MG63 (cell line): ENCODE results near the gene STOX1. TPM values are rescaled to one million over a fixed set of nuclear protein-coding genes. Genes with fewer than 3 reads are reported as not detected.
"Not testable (repeated sequence)": the region's sequence is repeated elsewhere in the genome, so short reads cannot be mapped to it uniquely, and the experiment has no call there.

Experiments
- DNase-seq: peaks from one replicate; pipeline ENCODE4 v3.0.0-alpha.2; 2020
- H3K27me3 ChIP-seq: fragments of 250-450 bp; sonication (Bioruptor Pico); 2 replicates; pipeline ENCODE4 v1.5.1; 2020; ENCODE audit warnings: mild to moderate bottlenecking, moderate library complexity
- H3K36me3 ChIP-seq: fragments of 250-450 bp; sonication (Bioruptor Pico); 2 replicates; pipeline ENCODE4 v1.5.1; 2020; ENCODE audit warnings: mild to moderate bottlenecking, moderate library complexity
- H3K4me3 ChIP-seq: fragments of 250-450 bp; sonication (Bioruptor Pico); 2 replicates; pipeline ENCODE4 v1.5.1; 2020; ENCODE audit warnings: mild to moderate bottlenecking, moderate library complexity
- H3K9me3 ChIP-seq: fragments of 250-450 bp; sonication (Bioruptor Pico); 2 replicates; pipeline ENCODE4 v1.5.1; 2020; ENCODE audit warnings: mild to moderate bottlenecking, moderate library complexity
- total RNA-seq: library from RNA; depleted of rRNA; stranded (reverse); fragments of >200 nt; shearing (Covaris generic); gene quantifications from 2 replicates; pipeline ENCODE4 v1.2.3, GENCODE V29; 2014; ENCODE audit warnings: low replicate concordance; rRNA removed

STOX1 gene
- total RNA-seq, 1 experiment from 2014 or later = not detected

DNA sequence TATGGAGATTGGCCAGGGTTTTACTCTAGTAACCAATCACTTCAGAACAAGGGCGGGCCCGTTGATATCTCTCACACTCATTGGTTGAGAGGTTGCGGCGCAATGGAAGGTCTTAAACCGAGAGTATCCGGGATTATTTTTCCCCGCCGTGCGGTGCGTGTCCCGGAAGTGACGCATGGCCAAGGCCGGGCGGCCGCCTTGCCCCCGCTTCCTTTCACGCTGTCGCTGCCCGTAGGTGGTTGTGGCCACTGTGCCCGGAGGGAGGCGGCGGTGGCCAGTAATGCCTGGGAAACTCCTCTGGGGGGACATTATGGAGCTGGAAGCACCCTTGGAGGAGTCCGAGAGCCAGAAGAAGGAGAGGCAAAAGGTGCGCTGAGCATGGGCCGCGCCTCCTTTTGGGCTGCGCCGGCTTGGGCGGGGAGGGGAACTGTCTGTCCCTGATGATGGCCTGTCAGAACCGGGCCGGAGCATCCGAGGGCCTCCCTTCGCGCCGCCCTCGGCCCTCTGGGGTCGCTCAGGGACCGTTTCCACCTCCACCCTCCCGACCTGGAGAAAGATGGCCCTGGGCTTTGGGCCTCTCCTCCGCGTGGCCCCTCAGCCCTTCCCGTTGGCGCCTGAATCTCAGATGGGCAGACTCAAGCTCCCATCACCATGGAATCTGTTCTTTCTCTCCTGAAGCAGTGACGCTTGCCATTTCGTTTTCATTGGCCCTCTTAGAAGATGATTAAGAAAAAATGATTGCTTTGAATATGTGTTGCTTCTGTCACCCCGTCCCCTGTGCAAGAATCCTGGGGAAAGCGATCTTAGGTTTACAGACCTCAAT, 74.0 kb downstream of the STOX1 start, which contains the start of gene DDX50:
TSS of gene DDX50 (plus strand) at position 211 of the 823 bp plus-strand sequence. CDS start at position 281, 70 bp downstream.
- no peaks in the 10 kb centered on the region for H3K27me3 ChIP-seq
- peak within 1 kb of the TSS; percentile 90 for H3K4me3 ChIP-seq
- DNase-seq = peak; percentile 97
- H3K9me3 ChIP-seq = no peaks in the 10 kb centered on the region
- H3K36me3 ChIP-seq = peaks cover 22% of the 10 kb centered on the region

DNA sequence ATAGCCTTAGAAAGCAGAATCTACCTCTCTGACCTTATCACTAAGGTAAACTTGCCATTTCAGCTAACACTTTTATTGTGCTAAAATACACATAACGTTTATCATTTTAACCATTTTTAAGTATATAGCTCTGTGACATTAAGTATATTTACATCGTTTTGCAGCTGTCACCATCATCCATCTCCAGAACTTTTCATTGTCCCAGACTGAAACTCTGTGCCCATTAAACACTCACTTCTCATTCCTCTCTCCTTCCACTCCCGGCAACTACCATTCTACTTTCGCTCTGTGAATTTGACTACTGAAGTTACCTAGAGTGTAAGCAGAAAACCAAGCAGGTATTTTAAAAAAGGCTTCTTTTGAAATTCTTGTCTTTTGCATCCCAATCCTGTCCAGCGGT, 75.1 kb downstream of the STOX1 start:
- Histone ChIP-seq H3K4me3 (peak overlapping the region; percentile 90), H3K27me3 (no peaks in the 10 kb centered on the region), H3K36me3 (peaks cover 31% of the 10 kb centered on the region), H3K9me3 (no peaks in the 10 kb centered on the region)
- no peak for DNase-seq

GRCh38 chr10:68924593-68924992, 97.3 kb downstream of the STOX1 start:
- H3K36me3 ChIP-seq = peaks cover 29% of the 10 kb centered on the region
- no peak for DNase-seq
- no peaks in the 10 kb centered on the region for H3K9me3 ChIP-seq

GRCh38 chr10:68925489-68925888, 98.2 kb downstream of the STOX1 start:
- DNase-seq = no peak
- no peak overlapping the region for H3K4me3 ChIP-seq
- no peaks in the 10 kb centered on the region for H3K27me3 ChIP-seq
- H3K9me3 ChIP-seq = no peaks in the 10 kb centered on the region
- H3K36me3 ChIP-seq = peaks cover 20% of the 10 kb centered on the region

More at GRCh38 chr10:68924593-68924992, 97.3 kb downstream of the STOX1 start:
- Histone ChIP-seq H3K4me3 (no peak overlapping the region), H3K27me3 (no peaks in the 10 kb centered on the region)

DNA sequence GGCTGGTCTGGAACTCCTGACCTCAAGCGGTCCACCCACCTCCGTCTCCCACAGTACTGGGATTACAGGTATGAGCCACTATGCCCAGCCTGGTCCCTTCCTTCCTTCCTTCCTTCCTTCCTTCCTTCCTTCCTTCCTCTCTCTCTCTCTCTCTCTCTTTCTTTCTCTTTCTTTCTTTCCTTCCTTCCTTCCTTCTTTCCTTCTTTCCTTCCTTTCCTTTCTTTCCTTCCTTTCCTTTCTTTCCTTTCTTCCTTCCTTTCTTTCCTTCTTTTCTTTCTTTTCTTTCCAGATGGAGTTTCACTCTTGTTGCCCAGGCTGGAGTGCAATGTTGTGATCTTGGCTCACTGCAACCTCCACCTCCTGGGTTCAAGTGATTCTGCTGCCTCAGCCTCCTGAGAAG, 101.8 kb downstream of the STOX1 start:
- DNase-seq, H3K4me3 ChIP-seq, H3K27me3 ChIP-seq, H3K9me3 ChIP-seq: not testable (repeated sequence)
- H3K36me3 ChIP-seq = peaks cover 25% of the 10 kb centered on the region

DNA sequence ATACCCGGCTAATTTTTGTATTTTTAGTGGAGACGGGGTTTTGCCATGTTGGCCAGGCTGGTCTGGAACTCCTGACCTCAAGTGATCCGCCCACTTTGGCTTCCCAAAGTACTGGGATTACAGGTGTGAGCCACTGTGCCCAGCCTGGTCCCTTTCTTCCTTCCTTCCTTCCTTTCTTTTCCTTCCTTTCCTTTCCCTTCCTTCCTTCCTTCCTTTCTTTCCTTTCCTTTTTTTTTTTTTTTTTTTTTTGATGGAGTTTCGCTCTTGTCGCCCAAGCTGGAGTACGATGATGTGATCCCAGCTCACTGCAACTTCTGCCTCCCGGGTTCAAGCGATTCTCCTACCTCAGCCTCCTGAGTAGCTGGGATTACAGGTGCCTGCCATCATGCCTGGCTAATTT, 102.6 kb downstream of the STOX1 start:
- not testable (repeated sequence) for DNase-seq, H3K9me3 ChIP-seq, H3K4me3 ChIP-seq, H3K27me3 ChIP-seq
- peaks cover 32% of the 10 kb centered on the region for H3K36me3 ChIP-seq

DNA sequence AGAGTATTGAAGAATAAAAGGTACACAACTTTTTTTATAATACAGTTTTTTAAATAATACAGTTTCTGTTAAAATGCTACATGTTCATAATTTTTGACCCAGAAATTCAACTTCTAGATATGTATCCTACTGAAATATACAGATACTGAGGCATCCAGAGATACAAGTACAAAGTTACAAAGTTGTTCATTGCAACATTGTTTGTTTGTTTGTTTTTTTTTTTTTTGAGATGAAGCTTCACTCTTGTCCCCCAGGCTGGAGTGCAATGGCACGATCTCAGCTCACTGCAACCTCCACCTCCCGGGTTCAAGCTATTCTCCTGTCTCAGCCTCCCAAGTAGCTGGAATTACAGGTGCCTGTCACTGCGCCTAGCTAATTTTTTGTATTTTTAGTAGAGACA, 105.5 kb downstream of the STOX1 start:
- H3K27me3 ChIP-seq, H3K9me3 ChIP-seq, H3K4me3 ChIP-seq, DNase-seq: not testable (repeated sequence)
- H3K36me3 ChIP-seq = peaks cover 41% of the 10 kb centered on the region

DNA sequence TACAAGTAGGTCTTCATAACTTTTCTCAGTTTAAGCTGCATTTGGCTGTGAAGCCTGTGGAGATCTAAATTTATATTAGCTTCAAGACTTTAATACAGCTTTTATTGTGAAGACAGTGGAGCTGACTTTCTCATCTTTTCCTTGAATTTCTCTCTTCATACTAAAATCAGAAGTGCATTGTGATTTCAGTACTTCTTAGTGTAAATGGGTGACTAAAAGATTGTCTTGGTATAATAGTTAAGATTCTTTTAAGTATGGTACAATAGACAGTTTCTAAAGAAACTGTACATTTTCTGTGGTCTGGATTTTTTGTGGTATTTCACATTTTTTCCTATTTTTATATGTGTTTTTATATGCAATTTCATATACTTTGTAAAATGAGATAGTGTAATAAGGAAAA, 107.7 kb downstream of the STOX1 start:
- peaks cover 51% of the 10 kb centered on the region for H3K36me3 ChIP-seq
- H3K27me3 ChIP-seq = no peaks in the 10 kb centered on the region
- no peak for DNase-seq
- no peaks in the 10 kb centered on the region for H3K9me3 ChIP-seq
- H3K4me3 ChIP-seq = no peak overlapping the region

DNA sequence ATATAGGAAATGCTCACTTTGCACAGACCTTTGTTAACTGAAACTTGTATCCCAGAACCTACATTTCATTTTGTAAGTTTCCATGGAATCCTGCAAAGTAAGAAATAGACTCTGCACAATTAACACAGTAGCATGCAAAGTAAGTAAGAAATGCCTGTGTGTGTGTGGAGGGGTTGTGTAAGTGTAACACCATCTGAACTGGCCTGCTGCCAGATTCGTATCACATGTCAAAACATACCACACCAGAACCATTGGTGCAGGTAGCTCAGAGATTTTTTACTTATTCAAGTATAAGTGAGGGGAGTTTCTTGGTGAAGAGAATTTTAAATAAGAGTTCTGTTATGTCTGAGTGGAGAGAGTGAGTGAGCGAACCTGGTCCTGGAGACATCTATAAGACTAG, 110.8 kb downstream of the STOX1 start:
- no peak overlapping the region for H3K4me3 ChIP-seq
- H3K27me3 ChIP-seq = no peaks in the 10 kb centered on the region
- DNase-seq = no peak
- no peaks in the 10 kb centered on the region for H3K9me3 ChIP-seq
- H3K36me3 ChIP-seq = peaks cover 63% of the 10 kb centered on the region

- no peak overlapping the region for H3K4me3 ChIP-seq
- no peaks in the 10 kb centered on the region for H3K9me3 ChIP-seq
- H3K36me3 ChIP-seq = peaks cover 67% of the 10 kb centered on the region
- no peak for DNase-seq
- no peaks in the 10 kb centered on the region for H3K27me3 ChIP-seq
Observed at GRCh38 chr10:68938884-68939283, 111.6 kb downstream of the STOX1 start.

GRCh38 chr10:68940917-68941316, 113.6 kb downstream of the STOX1 start:
- H3K4me3 ChIP-seq, DNase-seq, H3K27me3 ChIP-seq, H3K9me3 ChIP-seq: not testable (repeated sequence)
- H3K36me3 ChIP-seq = peaks cover 66% of the 10 kb centered on the region

Other genes starting within 250 kb of the STOX1 start
- 23.8 and 26.5 TPM in 2 replicates for gene CCAR1, start 106.3 kb upstream of the STOX1 start, total RNA-seq
- gene DDX50, start 73.8 kb downstream of the STOX1 start, total RNA-seq = 26.2 and 39.2 TPM in 2 replicates
- gene DDX21, start 128.6 kb downstream of the STOX1 start, total RNA-seq = 68.3 and 94.6 TPM in 2 replicates
- 40.4 and 43.5 TPM in 2 replicates for gene KIFBP, start 161.3 kb downstream of the STOX1 start, total RNA-seq